Osteocyte (in vitro differentiated cells): ENCODE measurements around the gene CDH23. TPM values are rescaled to one million over a fixed set of nuclear protein-coding genes. Genes with fewer than 3 reads are reported as not detected.

Experiments
- DNase-seq: peaks from one replicate; pipeline ENCODE4 v3.0.0; 2021; ENCODE audit warnings: mixed read lengths; ENCODE audit not compliant: unreplicated experiment; ENCODE audit errors: extremely low spot score
- H3K27ac Mint-ChIP-seq: one replicate; pipeline ENCODE4 v1.8.0; 2021; ENCODE audit warnings: mild to moderate bottlenecking, mixed read lengths; ENCODE audit not compliant: unreplicated experiment
- H3K27me3 Mint-ChIP-seq: one replicate; pipeline ENCODE4 v1.8.0; 2021; ENCODE audit warnings: mixed read lengths; ENCODE audit not compliant: unreplicated experiment
- H3K36me3 Mint-ChIP-seq: one replicate; pipeline ENCODE4 v1.8.0; 2021; ENCODE audit warnings: mixed read lengths; ENCODE audit not compliant: unreplicated experiment
- H3K4me1 Mint-ChIP-seq: one replicate; pipeline ENCODE4 v1.8.0; 2021; ENCODE audit warnings: mixed read lengths; ENCODE audit not compliant: unreplicated experiment
- H3K4me3 Mint-ChIP-seq: one replicate; pipeline ENCODE4 v1.8.0; 2021; ENCODE audit warnings: mild to moderate bottlenecking, moderate library complexity, mixed read lengths; ENCODE audit not compliant: unreplicated experiment
- H3K9me3 Mint-ChIP-seq: one replicate; pipeline ENCODE4 v1.8.0; 2021; ENCODE audit warnings: mixed read lengths; ENCODE audit not compliant: unreplicated experiment
- CTCF ChIP-seq: fragments of 200-600 bp; sonication (generic); IDR thresholded peaks from 2 replicates; pipeline ENCODE4 v1.5.0; 2021; ENCODE audit warnings: antibody characterized with exemption, mild to moderate bottlenecking, moderate library complexity
- total RNA-seq: library from RNA; stranded (reverse); gene quantifications from 2 replicates; pipeline ENCODE4 v1.2.1, GENCODE V29; 2021

The CDH23 gene
- total RNA-seq, 1 donor from 2014 or later, result not detected

- Mint-ChIP-seq H3K27ac (no peak overlapping the region), H3K4me1 (peaks cover 23% of the 10 kb centered on the region), H3K36me3 (no peaks in the 10 kb centered on the region), H3K4me3 (no peak overlapping the region), H3K9me3 (no peaks in the 10 kb centered on the region), H3K27me3 (peaks cover 13% of the 10 kb centered on the region)
- peak; percentile 26 for TF ChIP-seq CTCF
- no peak for DNase-seq
These were observed 226.6 kb downstream of the CDH23 start for GRCh38 chr10:71623098-71623985.

- Mint-ChIP-seq H3K4me3 (no peak overlapping the region), H3K27ac (no peak overlapping the region), H3K9me3 (no peaks in the 10 kb centered on the region), H3K4me1 (peaks cover 23% of the 10 kb centered on the region), H3K36me3 (no peaks in the 10 kb centered on the region), H3K27me3 (peaks cover 18% of the 10 kb centered on the region)
- DNase-seq, result no peak
- TF ChIP-seq CTCF, result no peak
These were observed 227.2 kb downstream of the CDH23 start for GRCh38 chr10:71623986-71624291.

GRCh38 chr10:71625445-71626175 lies 228.9 kb downstream of the CDH23 start:
- no peaks in the 10 kb centered on the region for H3K9me3 Mint-ChIP-seq
- H3K4me3 Mint-ChIP-seq, result no peak overlapping the region
- no peak for DNase-seq
- no peak overlapping the region for H3K27ac Mint-ChIP-seq
- H3K27me3 Mint-ChIP-seq, result peaks cover 20% of the 10 kb centered on the region
- peaks cover 23% of the 10 kb centered on the region for H3K4me1 Mint-ChIP-seq
- TF ChIP-seq CTCF, result no peak
- H3K36me3 Mint-ChIP-seq, result no peaks in the 10 kb centered on the region

- no peak overlapping the region for H3K27ac Mint-ChIP-seq
- no peaks in the 10 kb centered on the region for H3K9me3 Mint-ChIP-seq
- peaks cover 16% of the 10 kb centered on the region for H3K4me1 Mint-ChIP-seq
- no peaks in the 10 kb centered on the region for H3K36me3 Mint-ChIP-seq
- no peak for DNase-seq
- H3K4me3 Mint-ChIP-seq, result no peak overlapping the region
- H3K27me3 Mint-ChIP-seq, result peaks cover 20% of the 10 kb centered on the region
- no peak for TF ChIP-seq CTCF
These were observed 230.7 kb downstream of the CDH23 start for GRCh38 chr10:71627230-71627939.

GRCh38 chr10:71627956-71628355 lies 231.2 kb downstream of the CDH23 start:
- Mint-ChIP-seq H3K9me3 (no peaks in the 10 kb centered on the region), H3K27ac (no peak overlapping the region), H3K36me3 (no peaks in the 10 kb centered on the region), H3K4me1 (peaks cover 10% of the 10 kb centered on the region), H3K27me3 (peaks cover 23% of the 10 kb centered on the region), H3K4me3 (no peak overlapping the region)
- no peak for TF ChIP-seq CTCF
- no peak for DNase-seq
